GM18867 (cell line): Measurements from ENCODE around the gene KCNQ1OT1.

Experiments
- ATAC-seq: cut with Tn5 transposase; IDR thresholded peaks from one replicate; pipeline ENCODE4 v1.9.1; 2021; ENCODE audit warnings: mild to moderate bottlenecking, moderate library complexity; ENCODE audit not compliant: unreplicated experiment

The KCNQ1OT1 gene

GRCh38 chr11:2699531-2700414, at the start of gene KCNQ1OT1:
TSS of gene KCNQ1OT1 (minus strand) at chr11:2699994.
- peak; percentile 90 for ATAC-seq

GRCh38 chr11:2748814-2749554, 49.2 kb upstream of the KCNQ1OT1 start:
- no peak for ATAC-seq

- no peak for ATAC-seq
Measured at GRCh38 chr11:2748061-2748813, 48.4 kb upstream of the KCNQ1OT1 start.

DNA sequence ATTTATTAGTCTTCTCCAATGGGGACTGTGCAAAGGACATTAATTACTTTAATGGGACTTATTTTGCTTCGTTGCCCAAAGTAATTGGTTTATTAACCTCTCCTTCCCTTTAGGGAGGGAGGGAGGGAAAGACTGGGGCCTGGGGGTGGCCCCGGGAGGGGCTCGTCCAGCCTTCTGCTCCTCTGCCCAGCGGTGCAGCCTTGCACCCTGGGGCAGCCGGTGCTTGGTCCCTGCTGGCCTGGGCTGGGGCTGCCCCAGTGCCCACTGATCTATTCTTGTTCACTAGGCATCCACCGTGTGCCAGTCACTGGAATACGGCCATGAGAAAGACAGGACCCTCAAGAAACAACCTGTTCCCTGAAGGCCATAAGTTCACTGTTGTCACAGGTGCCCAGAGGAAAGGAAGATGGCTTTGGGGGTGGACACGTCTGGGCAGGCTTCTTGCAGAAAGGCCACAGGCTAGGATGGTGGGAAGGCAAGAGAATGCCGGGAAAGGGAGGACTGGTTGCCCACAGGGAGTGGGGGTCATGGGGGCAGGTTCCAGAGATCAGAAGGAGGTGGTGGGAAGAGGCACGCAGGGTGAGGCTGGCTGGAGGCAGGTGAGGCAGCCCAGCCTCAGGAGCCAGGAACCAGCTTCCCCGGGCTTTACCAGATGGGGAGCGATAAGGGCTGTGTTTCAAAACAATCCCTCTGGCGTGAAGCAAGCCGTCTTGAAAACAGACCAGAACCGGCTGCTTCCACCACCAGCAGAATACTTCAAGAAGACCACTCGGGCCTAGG, 47.6 kb upstream of the KCNQ1OT1 start:
- no peak for ATAC-seq

- ATAC-seq, result no peak
Measured at GRCh38 chr11:2746401-2747247, 46.8 kb upstream of the KCNQ1OT1 start.

DNA sequence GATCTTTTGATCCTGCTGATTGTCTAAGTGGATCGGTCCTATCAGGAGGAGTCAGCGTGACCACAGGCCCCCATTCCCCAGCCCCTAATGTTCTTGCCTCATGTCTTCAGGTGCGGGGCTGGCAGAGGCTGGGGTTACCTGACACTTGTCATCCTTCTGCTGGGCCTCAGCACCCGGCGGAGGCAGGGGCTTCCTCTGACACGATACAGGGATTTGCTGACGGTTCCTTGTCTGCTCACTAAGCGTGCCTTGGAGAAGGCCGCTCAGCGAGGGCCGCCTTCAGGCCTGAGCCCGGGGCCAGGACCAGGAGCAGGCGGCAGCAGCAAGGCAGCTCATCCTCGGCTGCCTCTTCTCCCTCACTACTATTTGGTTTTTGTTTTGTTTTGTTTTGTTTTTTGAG, 45.7 kb upstream of the KCNQ1OT1 start:
- no peak for ATAC-seq

GRCh38 chr11:2744166-2744565, 44.4 kb upstream of the KCNQ1OT1 start:
- no peak for ATAC-seq

DNA sequence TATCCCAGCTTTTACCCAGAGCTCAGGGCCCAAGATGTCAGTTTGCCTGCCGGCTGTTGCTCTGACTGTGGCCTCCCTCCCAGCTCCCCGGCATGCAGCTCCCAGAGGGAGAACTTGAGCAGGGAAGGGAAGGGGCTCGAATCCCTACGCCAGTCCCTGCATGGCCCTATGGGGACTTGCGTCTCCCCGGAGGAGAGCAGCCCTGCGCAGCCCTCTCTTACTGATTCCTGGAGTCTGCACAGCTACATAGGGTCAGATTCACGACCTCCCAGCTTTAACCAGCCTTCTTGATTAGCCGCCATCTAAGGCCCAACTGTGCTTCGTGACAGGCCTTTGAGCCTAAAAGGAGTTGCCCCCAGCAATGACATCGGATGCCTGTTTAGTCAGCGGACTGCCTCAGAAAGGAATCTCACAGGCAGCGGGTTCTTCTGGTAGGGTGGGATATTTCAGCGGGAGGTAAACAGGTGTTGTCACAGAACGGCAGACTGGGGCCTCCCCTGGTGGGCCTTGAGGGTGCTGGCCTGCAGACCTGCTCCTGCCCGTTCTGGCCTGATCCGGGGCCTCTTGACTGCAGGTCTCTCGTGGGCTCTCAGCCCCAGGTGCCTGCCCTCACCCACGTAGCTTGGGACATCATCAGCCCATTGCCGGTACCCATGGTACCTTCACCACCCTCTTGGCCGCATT, 43.8 kb upstream of the KCNQ1OT1 start:
- no peak for ATAC-seq

- no peak for ATAC-seq
Measured at GRCh38 chr11:2742611-2743426, 43.0 kb upstream of the KCNQ1OT1 start.

GRCh38 chr11:2742201-2742600, 42.4 kb upstream of the KCNQ1OT1 start:
- no peak for ATAC-seq

GRCh38 chr11:2741377-2742131, 41.8 kb upstream of the KCNQ1OT1 start:
- no peak for ATAC-seq

DNA sequence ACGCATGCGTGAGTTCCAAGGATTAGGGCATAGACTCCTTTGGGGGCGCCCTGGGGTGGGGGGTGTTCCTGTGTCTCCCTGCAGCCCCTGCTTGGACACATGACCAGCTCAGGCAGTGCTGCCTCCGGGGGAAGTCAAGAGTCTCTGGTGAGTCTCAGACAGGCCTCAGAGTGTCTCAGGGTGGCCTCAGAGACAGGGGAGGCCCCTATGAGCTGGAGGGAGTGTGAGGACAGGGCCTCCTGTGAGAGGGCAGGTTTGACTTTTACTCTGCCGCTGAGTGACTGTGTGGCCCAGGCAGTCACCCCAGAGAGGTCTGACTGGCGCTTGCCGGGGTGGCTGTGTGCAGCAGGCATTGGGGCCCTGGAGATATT, 41.2 kb upstream of the KCNQ1OT1 start:
- no peak for ATAC-seq

DNA sequence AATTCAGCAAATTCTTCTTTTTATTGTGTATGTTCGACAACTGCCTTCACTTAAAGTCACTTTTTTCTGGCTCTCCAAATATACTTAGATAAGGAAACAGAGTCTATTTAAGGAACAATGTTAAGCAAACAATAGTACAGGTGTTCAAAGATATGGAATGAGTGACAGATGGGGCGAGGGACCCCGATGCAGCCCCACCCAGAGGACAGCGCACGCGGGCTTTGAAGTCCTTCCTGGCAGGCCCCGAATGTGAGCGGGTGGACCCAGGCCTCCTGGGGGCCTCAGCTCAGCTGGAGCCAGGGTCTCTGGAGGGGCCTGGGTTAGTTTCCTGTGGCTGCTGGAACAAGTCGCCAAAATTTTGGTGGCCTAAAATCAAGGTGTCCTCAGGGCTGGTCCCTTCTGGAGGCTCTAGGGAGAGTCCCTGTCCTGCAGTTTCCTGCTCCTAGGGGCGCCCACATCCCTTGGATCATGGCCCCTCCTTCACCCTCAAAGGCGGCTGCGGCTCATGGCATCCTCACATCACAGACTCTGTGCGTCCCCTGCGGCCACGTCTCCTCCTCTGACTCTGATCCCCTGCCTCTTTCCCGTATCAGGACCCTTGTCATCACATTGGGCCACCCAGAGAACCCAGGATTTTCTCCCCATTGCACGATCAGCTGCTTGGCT, 40.6 kb upstream of the KCNQ1OT1 start:
- ATAC-seq, result no peak

DNA sequence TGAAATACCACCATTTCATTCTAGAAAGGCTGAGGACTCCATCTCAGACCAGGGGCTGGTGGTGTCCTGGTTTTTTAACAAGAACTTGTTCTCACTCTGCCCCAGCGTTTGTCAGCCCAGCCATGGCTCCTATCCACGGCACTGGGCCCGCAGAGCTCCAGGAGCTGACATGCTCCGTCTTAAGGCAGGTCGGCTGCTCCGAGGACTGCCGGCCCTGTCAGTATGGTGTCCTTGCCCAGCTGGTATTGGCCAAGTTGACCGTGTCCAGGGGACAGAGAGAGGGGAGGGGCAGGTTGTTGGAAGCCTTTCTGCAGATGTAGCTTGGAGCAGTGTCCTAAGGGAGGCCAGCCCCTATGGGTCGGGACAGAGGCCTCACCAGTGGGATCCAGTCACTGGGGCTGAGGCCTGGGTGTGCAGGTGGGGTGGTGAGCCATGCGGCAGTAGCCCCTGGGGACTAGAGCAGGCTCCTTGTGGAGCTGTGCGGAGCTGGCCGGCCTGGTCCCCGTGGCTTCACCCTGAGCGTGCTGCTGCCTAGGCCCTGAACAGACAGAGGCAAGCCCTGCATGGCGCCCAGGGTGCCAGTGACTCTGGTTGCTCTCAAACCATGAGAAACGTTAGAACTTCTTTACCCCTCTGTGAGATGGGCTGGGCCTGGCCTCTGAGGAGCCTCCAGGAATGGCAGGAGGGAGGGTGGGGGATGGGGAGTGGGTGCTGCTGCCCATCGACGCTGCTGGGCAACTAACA, 39.9 kb upstream of the KCNQ1OT1 start:
- ATAC-seq, result no peak

GRCh38 chr11:2738551-2739431, 39.0 kb upstream of the KCNQ1OT1 start:
- ATAC-seq, result no peak
